ENCODE measurements around the gene FMR1NB. TPM values are rescaled to one million over a fixed set of nuclear protein-coding genes. Genes with fewer than 3 reads are reported as not detected.

The FMR1NB gene
- total RNA-seq, 1 experiment from 2014 or later: not detected

GRCh38 chrX:148020329-148020728 lies 39.2 kb downstream of the FMR1NB start:
- no peak for DNase-seq (ENCODE audit: low spot score)
- Histone ChIP-seq H3K36me3 (ENCODE audit: insufficient read depth, low read length, poor library complexity, severe bottlenecking) (no peaks in the 10 kb centered on the region), H3K27ac (ENCODE audit: low read depth, low read length, poor library complexity, severe bottlenecking) (no peak overlapping the region), H3K4me1 (ENCODE audit: insufficient read depth, low read length, poor library complexity, severe bottlenecking) (no peaks in the 10 kb centered on the region), H3K9me3 (ENCODE audit: low read depth, low read length, poor library complexity, severe bottlenecking) (no peaks in the 10 kb centered on the region), H3K4me3 (ENCODE audit: low read depth, low read length, poor library complexity, severe bottlenecking) (no peak overlapping the region), H3K27me3 (replicated peaks; ENCODE audit: insufficient read depth, low read depth, low read length, poor library complexity) (no peaks in the 10 kb centered on the region)
- intact Hi-C loops (cut with micrococcal nuclease; ENCODE audit: unreplicated experiment): no loop called here
- POLR2A ChIA-PET (ENCODE audit: low non-redundant PET): no interaction called here
- no peak for TF ChIP-seq EZH2 (IDR thresholded peaks at IDR 0.05; ENCODE audit: borderline replicate concordance, low read depth, low read length, poor library complexity, severe bottlenecking)
- no peak for TF ChIP-seq CTCF (conservative IDR thresholded peaks at IDR 0.05; ENCODE audit: low read depth, low read length)
- no TSS peak for BruUV-seq (replicated peaks)
- CTCF ChIA-PET: no interaction called here

GRCh38 chrX:148024425-148025148 lies 43.5 kb downstream of the FMR1NB start:
- BruUV-seq (replicated peaks): no TSS peak
- no peak overlapping the region for H3K4me3 ChIP-seq (ENCODE audit: low read depth, low read length, poor library complexity, severe bottlenecking)
- H3K36me3 ChIP-seq (ENCODE audit: insufficient read depth, low read length, poor library complexity, severe bottlenecking): no peaks in the 10 kb centered on the region
- TF ChIP-seq EZH2 (IDR thresholded peaks at IDR 0.05; ENCODE audit: borderline replicate concordance, low read depth, low read length, poor library complexity, severe bottlenecking) (no peak), CTCF (conservative IDR thresholded peaks at IDR 0.05; ENCODE audit: low read depth, low read length) (no peak)
- H3K27me3 ChIP-seq (replicated peaks; ENCODE audit: insufficient read depth, low read depth, low read length, poor library complexity): no peaks in the 10 kb centered on the region
- CTCF ChIA-PET: no interaction called here
- POLR2A ChIA-PET (ENCODE audit: low non-redundant PET): no interaction called here
- no peaks in the 10 kb centered on the region for H3K4me1 ChIP-seq (ENCODE audit: insufficient read depth, low read length, poor library complexity, severe bottlenecking)
- intact Hi-C loops (cut with micrococcal nuclease; ENCODE audit: unreplicated experiment): no loop called here
- no peak for DNase-seq (ENCODE audit: low spot score)
- no peaks in the 10 kb centered on the region for H3K9me3 ChIP-seq (ENCODE audit: low read depth, low read length, poor library complexity, severe bottlenecking)
- H3K27ac ChIP-seq (ENCODE audit: low read depth, low read length, poor library complexity, severe bottlenecking): no peak overlapping the region

GRCh38 chrX:148035380-148035779 lies 54.2 kb downstream of the FMR1NB start:
- no peak for DNase-seq (ENCODE audit: low spot score)
- Histone ChIP-seq H3K4me1 (ENCODE audit: insufficient read depth, low read length, poor library complexity, severe bottlenecking) (no peaks in the 10 kb centered on the region), H3K27me3 (replicated peaks; ENCODE audit: insufficient read depth, low read depth, low read length, poor library complexity) (no peaks in the 10 kb centered on the region), H3K36me3 (ENCODE audit: insufficient read depth, low read length, poor library complexity, severe bottlenecking) (no peaks in the 10 kb centered on the region), H3K9me3 (ENCODE audit: low read depth, low read length, poor library complexity, severe bottlenecking) (no peaks in the 10 kb centered on the region), H3K4me3 (ENCODE audit: low read depth, low read length, poor library complexity, severe bottlenecking) (no peak overlapping the region), H3K27ac (ENCODE audit: low read depth, low read length, poor library complexity, severe bottlenecking) (no peak overlapping the region)
- no peak for TF ChIP-seq EZH2 (IDR thresholded peaks at IDR 0.05; ENCODE audit: borderline replicate concordance, low read depth, low read length, poor library complexity, severe bottlenecking)
- TF ChIP-seq CTCF (conservative IDR thresholded peaks at IDR 0.05; ENCODE audit: low read depth, low read length): no peak
- ChIA-PET POLR2A (ENCODE audit: low non-redundant PET) (no interaction called here), CTCF (no interaction called here)
- intact Hi-C loops (cut with micrococcal nuclease; ENCODE audit: unreplicated experiment): no loop called here
- BruUV-seq (replicated peaks): no TSS peak

Measured in A673 (cell line).